ENCODE data around the gene NSD2.
"Not testable (repeated sequence)": the region's sequence is repeated elsewhere in the genome, so short reads cannot be mapped to it uniquely, and the experiment has no call there.

Gene NSD2

GRCh38 chr4:2009651-2010233 is 138.5 kb downstream of the NSD2 start:
- DNase-seq, result peak; percentile 58

DNA sequence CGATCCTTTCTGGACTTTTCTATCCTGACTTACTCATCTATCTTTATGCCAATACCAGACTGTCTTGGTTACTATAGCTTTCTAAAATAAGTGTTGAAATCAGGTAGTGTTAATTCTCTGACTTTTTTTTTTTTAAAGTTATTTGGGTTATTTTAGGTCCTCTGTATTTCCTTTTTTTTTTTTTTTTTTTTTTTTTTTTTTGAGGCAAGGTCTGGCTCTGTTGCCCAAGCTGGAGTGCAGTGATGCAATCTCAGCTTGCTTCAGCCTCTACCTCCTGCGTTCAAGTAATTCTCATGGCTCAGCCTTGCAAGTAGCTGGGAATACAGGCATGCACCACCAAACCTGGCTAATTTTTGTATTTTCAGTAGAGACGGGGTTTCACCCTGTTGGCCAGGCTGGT is 140.4 kb downstream of the NSD2 start:
- DNase-seq, result no peak

- no peak for DNase-seq
Observed at GRCh38 chr4:2015008-2015407, 143.8 kb downstream of the NSD2 start.

DNA sequence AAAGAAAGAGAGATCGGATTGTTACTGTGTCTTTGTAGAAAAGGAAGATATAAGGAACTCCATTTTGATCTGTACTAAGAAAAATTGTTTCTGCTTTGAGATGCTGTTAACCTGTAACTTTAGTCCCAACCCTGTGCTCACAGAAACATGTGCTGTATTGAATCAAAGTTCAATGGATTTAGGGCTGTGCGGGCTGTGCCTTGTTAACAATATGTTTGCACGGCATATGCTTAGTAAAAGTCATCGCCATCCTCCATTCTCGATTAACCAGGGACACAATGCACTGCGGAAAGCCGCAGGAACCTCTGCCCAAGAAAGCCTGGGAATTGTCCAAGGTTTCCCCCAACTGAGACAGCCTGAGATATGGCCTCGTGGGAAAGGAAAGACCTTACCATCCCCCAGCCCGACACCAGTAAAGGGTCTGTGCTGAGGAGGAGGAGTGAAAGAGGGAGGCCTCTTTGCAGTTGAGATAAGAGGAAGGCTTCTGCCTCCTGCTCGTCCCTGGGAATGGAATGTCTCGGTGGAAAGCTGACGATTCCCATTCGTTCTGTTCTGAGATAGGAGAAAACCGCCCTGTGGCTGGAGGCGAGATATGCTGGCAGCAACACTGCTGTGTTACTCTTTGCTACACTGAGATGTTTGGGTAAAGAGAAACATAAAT is 150.3 kb downstream of the NSD2 start:
- not testable (repeated sequence) for DNase-seq

DNA sequence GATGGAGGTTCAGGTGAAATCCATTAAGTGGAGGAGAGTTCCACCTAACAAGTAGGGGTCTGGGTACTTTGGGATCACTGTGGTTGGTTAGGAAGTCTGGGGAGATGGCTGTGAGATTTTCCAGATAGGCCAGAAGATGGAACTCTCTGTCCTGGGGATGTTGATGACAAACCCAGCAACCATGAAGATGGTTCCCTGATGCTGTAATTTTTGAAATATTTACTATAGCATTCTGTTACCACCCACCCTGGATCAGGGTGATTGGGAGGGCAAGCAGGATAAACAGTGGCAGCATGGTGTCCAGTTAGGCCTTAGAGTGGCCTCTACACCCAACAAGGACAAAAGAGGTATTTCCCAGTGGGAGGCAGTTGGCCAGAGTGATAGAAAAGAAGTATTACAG is 153.5 kb downstream of the NSD2 start:
- no peak for DNase-seq

- no peak for DNase-seq
Observed at GRCh38 chr4:2025817-2026216, 154.6 kb downstream of the NSD2 start.

GRCh38 chr4:2027120-2027519 is 155.9 kb downstream of the NSD2 start:
- not testable (repeated sequence) for DNase-seq

- DNase-seq, result not testable (repeated sequence)
Observed at GRCh38 chr4:2031161-2031560, 160.0 kb downstream of the NSD2 start.

Data from NCI-H2029 (cell line).